ENCODE measurements around the gene PKP2. TPM values are rescaled to one million over a fixed set of nuclear protein-coding genes. Genes with fewer than 3 reads are reported as not detected.
"Not testable (repeated sequence)": the region's sequence is repeated elsewhere in the genome, so short reads cannot be mapped to it uniquely, and the experiment has no call there.

The PKP2 gene
- total RNA-seq, 1 donor from 2014 or later: 3.0 TPM

DNA sequence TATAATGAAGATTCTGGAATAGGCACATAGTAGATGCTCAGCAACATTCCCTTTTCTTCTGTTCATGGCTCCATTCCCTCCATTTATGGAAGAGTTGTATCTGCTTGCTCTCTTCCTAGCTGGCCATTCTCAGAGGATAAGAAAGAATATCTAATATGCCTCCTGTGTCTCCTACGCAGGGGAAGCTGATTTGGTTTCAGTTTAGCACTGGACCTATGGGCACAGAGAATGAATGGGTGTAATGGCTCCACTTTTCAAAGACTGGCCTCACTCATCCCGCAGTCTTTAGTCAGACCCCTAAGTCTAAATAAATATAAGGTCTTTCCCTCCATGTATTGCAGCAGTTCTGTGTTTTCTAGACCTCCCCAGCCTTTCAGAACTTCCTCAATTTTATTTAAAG, 2.0 kb downstream of the PKP2 start:
- Histone ChIP-seq H3K27me3 (ENCODE audit: low read depth) (peaks cover 33% of the 10 kb centered on the region), H3K27ac (no peak overlapping the region), H3K9me3 (no peaks in the 10 kb centered on the region), H3K4me1 (peaks cover 45% of the 10 kb centered on the region), H3K4me3 (no peak overlapping the region), H3K36me3 (no peaks in the 10 kb centered on the region)
- intact Hi-C loops (cut with DNase I): no loop called here
- TF ChIP-seq, protein P1, sequence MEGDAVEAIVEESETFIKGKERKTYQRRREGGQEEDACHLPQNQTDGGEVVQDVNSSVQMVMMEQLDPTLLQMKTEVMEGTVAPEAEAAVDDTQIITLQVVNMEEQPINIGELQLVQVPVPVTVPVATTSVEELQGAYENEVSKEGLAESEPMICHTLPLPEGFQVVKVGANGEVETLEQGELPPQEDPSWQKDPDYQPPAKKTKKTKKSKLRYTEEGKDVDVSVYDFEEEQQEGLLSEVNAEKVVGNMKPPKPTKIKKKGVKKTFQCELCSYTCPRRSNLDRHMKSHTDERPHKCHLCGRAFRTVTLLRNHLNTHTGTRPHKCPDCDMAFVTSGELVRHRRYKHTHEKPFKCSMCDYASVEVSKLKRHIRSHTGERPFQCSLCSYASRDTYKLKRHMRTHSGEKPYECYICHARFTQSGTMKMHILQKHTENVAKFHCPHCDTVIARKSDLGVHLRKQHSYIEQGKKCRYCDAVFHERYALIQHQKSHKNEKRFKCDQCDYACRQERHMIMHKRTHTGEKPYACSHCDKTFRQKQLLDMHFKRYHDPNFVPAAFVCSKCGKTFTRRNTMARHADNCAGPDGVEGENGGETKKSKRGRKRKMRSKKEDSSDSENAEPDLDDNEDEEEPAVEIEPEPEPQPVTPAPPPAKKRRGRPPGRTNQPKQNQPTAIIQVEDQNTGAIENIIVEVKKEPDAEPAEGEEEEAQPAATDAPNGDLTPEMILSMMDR (IDR thresholded peaks at IDR 0.05): no peak
- no peak for DNase-seq
- no peak for ATAC-seq

DNA sequence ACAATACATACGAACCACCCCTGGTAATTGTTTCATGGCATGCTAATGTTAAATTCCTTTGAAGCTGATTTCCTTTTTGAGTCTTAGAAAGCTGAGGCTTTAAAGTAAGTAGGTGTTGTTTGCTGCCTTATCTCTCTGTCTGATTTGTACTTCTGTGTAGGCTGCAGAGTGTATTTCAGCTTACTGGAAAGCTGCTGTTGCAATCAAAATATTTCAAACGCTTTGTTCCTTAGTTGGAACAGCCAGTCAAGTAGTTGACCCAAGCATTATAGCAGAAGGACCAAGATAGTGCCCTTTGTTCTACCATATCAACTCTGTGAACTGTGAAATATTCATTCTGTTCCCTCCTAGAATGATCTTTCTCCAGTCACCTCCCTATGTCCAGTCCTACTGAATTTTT, 3.1 kb downstream of the PKP2 start:
- intact Hi-C loops (cut with DNase I): no loop called here
- DNase-seq (no peak), ATAC-seq (peak in 1 of 2 donors; percentile 4)
- Histone ChIP-seq H3K9me3 (no peaks in the 10 kb centered on the region), H3K27me3 (ENCODE audit: low read depth) (peaks cover 39% of the 10 kb centered on the region), H3K4me3 (no peak overlapping the region), H3K27ac (no peak overlapping the region), H3K36me3 (no peaks in the 10 kb centered on the region), H3K4me1 (peaks cover 45% of the 10 kb centered on the region)
- TF ChIP-seq, protein P1 (IDR thresholded peaks at IDR 0.05): no peak

DNA sequence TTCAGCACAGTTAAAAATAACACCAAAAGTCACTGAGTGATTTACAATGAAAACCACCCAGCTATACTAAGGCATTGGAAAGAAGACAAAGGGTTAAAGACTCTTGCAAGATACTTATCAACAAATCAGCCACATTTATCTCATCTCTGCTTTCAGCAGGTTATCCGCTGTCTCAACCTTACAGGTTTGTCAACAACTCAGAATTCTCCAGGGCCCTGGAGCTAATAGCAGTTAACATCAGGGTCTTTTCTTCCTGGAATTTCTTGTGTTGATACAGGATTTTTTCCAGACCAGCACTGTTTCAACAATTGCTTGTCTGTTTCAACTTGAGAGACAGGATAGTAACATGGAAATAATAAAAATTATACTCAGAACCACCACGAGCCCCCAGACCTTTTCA, 3.5 kb downstream of the PKP2 start:
- H3K36me3 ChIP-seq: no peaks in the 10 kb centered on the region
- H3K9me3 ChIP-seq: no peaks in the 10 kb centered on the region
- peaks cover 39% of the 10 kb centered on the region for H3K27me3 ChIP-seq (ENCODE audit: low read depth)
- no peak overlapping the region for H3K27ac ChIP-seq
- peaks cover 45% of the 10 kb centered on the region for H3K4me1 ChIP-seq
- intact Hi-C loops (cut with DNase I): no loop called here
- DNase-seq: no peak
- TF ChIP-seq, protein P1 (IDR thresholded peaks at IDR 0.05): no peak
- ATAC-seq: no peak
- no peak overlapping the region for H3K4me3 ChIP-seq

DNA sequence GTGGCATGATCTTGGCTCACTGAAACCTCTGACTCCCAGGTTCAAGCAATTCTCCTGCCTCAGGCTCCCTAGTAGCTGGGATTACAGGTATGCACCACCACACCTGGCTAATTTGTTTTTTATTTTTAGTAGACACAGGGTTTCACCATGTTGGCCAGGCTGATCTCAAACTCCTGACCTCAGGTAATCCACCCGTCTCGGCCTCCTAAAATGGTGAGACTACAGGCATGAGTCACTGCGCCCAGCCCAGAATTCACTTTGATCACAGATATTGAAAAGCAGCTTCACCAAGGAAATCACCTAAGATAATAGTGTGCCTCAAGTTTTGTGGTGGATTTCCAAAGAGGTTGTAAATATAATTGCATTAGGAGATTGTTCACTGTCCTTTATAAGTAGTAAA, 4.2 kb downstream of the PKP2 start:
- intact Hi-C loops (cut with DNase I): not testable (repeated sequence)

DNA sequence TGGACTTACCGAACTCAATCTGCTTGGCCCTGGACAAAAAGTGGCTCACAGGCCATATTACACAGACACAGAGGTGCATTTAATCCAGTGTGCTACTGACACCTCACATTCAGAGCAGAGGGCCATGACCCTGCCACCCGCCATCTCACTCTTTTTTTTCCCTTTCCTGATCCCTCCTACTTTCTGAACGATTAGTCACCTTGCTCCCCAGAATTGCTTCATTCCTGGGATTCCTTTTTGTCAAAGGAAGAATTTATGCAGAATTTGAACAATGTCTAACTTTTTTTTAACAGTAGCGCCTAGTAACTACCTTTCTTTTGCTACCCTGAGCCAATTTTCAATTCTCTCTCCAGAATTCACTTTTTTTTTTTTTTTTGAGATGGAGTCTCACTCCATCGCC, 4.6 kb downstream of the PKP2 start:
- TF ChIP-seq, protein P1 (IDR thresholded peaks at IDR 0.05): no peak
- Histone ChIP-seq H3K36me3 (no peaks in the 10 kb centered on the region), H3K4me3 (no peak overlapping the region), H3K9me3 (no peaks in the 10 kb centered on the region), H3K27me3 (ENCODE audit: low read depth) (peaks cover 42% of the 10 kb centered on the region), H3K27ac (no peak overlapping the region), H3K4me1 (peaks cover 35% of the 10 kb centered on the region)
- DNase-seq: no peak
- intact Hi-C loops (cut with DNase I): no loop called here
- ATAC-seq: no peak

More for the DNA sequence above, 4.2 kb downstream of the PKP2 start:
- not testable (repeated sequence) for DNase-seq, H3K27ac ChIP-seq, H3K9me3 ChIP-seq, H3K4me3 ChIP-seq, ATAC-seq, H3K36me3 ChIP-seq
- Histone ChIP-seq H3K4me1 (peaks cover 39% of the 10 kb centered on the region), H3K27me3 (ENCODE audit: low read depth) (peaks cover 41% of the 10 kb centered on the region)

DNA sequence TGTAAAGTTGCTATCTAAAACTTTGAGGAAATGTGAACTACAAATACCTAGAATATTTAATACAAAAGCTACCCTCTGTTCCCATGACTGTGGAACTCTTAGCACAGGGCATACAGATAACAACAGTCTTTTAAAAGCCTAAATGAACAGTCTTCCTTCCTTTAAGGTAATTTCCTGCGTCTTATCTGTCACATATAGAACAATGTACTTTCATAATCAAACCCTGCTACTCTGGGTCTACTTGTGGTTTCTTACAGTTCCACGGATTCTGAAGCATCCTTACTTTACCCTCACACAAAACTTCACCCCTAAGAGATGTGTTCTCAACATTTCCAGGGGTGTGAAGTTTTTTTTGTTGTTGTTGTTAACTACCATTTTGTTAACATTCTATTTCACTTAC, 5.1 kb downstream of the PKP2 start:
- H3K27ac ChIP-seq: no peak overlapping the region
- H3K4me3 ChIP-seq: no peak overlapping the region
- DNase-seq: no peak
- intact Hi-C loops (cut with DNase I): no loop called here
- peaks cover 41% of the 10 kb centered on the region for H3K27me3 ChIP-seq (ENCODE audit: low read depth)
- no peaks in the 10 kb centered on the region for H3K9me3 ChIP-seq
- TF ChIP-seq, protein P1 (IDR thresholded peaks at IDR 0.05): no peak
- H3K4me1 ChIP-seq: peaks cover 34% of the 10 kb centered on the region
- ATAC-seq: no peak
- H3K36me3 ChIP-seq: no peaks in the 10 kb centered on the region

Data from lower lobe of right lung (tissue), 2 donors.